Panc1 (cell line): ENCODE data around the gene TTLL10.

Experiments
- POLR2AphosphoS5 ChIP-seq: IDR thresholded peaks from 2 replicates; pipeline ENCODE4 v1.6.1; 2012; ENCODE audit warnings: mild to moderate bottlenecking, low read depth, low read length, moderate library complexity
- TF ChIP-seq, protein P1 (sequence below): fragments of 450-650 bp; IDR thresholded peaks from 2 replicates; pipeline ENCODE4 v1.5.1; 2017; ENCODE audit warnings: mild to moderate bottlenecking

DNA sequence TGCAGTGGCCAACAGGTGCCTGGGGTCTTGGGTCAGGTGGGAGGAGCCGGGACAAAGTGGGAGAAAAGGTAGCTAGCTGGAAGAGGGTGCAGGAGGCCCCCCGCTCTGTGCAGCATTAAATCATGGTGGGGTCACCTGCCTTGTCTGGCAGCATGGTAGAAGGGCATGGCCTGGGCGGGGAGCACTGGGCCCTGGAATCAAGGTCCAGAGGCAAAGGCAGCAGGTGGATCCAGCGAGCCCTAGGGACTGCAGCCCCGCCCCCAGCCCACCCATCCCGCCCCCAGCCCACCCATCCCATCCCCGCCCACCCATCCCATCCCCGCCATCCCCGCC is 16.7 kb upstream of the TTLL10 start:
- TF ChIP-seq, protein P1, sequence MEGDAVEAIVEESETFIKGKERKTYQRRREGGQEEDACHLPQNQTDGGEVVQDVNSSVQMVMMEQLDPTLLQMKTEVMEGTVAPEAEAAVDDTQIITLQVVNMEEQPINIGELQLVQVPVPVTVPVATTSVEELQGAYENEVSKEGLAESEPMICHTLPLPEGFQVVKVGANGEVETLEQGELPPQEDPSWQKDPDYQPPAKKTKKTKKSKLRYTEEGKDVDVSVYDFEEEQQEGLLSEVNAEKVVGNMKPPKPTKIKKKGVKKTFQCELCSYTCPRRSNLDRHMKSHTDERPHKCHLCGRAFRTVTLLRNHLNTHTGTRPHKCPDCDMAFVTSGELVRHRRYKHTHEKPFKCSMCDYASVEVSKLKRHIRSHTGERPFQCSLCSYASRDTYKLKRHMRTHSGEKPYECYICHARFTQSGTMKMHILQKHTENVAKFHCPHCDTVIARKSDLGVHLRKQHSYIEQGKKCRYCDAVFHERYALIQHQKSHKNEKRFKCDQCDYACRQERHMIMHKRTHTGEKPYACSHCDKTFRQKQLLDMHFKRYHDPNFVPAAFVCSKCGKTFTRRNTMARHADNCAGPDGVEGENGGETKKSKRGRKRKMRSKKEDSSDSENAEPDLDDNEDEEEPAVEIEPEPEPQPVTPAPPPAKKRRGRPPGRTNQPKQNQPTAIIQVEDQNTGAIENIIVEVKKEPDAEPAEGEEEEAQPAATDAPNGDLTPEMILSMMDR = no peak
- TF ChIP-seq POLR2AphosphoS5 = no peak
